GM21723 (cell line): ENCODE measurements around the gene SCGB3A1.

Experiments used
- ATAC-seq: cut with Tn5 transposase; IDR thresholded peaks from one replicate; pipeline ENCODE4 v1.9.1; 2021; ENCODE audit warnings: mild to moderate bottlenecking, moderate library complexity; ENCODE audit not compliant: unreplicated experiment

The SCGB3A1 gene

DNA sequence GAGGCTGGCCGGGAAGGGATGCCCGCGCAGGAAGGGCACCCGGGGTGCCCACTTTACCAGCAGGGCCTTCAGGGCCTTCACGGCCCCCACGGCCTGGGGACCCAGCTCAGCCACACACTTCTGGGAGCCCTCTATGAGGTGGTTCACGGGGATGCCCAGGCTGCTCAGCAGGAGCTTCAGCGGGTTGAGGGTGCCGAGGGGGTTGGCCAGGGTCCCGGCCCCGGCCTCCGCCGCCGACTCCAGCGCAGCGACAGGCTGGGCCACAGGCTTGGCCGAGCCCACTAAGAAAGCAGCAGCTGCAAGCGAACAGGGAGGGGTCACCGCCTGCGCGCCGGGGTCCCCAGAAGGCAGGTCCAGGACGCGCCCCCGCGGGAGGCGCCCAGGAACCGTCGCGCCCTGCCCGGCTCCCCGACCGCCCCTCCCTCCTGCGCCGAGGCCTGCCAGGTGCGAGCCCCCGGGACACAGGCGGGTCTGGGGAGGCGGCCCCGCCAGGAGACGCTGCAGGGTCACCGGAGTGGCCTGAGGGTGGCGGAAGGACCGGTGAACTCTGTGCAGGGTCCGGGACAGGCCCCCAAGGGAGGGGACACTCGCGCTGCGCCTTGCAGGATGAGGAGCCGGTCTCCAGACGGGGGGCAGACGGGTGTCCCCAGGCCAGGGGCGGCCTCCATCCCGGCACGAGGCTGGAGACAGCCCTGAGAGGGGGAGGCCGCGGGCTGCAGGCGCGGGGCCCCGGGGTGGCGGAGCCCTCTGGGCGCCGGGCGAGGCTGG is 572 bp downstream of the SCGB3A1 start:
- ATAC-seq: no peak

- ATAC-seq: no peak
Observed at GRCh38 chr5:180589771-180590542, 1.3 kb downstream of the SCGB3A1 start.

GRCh38 chr5:180586870-180587269 is 4.4 kb downstream of the SCGB3A1 start:
- ATAC-seq: no peak

GRCh38 chr5:180586204-180586603 is 5.1 kb downstream of the SCGB3A1 start:
- ATAC-seq: no peak

- ATAC-seq: no peak
Observed at GRCh38 chr5:180583738-180584137, 7.6 kb downstream of the SCGB3A1 start.

- no peak for ATAC-seq
Observed at GRCh38 chr5:180580681-180581080, 10.6 kb downstream of the SCGB3A1 start.

- ATAC-seq: no peak
Observed at GRCh38 chr5:180575571-180575970, 15.7 kb downstream of the SCGB3A1 start.

DNA sequence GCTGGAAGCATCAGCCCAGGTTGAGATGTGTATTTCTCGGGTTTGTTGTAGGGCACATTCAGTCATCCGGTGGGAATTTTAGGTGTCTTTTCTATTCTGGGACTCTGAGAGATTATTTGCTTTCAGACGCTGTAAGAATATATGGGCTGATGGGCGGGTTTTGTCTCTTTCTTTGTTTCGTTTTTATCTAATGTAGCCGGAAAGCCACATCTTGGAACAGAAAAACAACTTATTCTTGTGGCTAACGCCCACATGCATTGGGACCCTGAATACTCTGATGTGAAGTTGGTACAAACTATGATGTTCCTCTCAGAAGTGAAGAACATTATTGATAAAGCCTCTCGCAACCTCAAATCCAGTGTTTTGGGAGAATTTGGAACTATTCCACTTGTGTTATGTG is 22.4 kb downstream of the SCGB3A1 start:
- ATAC-seq: no peak

- ATAC-seq: no peak
Observed at GRCh38 chr5:180563994-180564393, 27.3 kb downstream of the SCGB3A1 start.

DNA sequence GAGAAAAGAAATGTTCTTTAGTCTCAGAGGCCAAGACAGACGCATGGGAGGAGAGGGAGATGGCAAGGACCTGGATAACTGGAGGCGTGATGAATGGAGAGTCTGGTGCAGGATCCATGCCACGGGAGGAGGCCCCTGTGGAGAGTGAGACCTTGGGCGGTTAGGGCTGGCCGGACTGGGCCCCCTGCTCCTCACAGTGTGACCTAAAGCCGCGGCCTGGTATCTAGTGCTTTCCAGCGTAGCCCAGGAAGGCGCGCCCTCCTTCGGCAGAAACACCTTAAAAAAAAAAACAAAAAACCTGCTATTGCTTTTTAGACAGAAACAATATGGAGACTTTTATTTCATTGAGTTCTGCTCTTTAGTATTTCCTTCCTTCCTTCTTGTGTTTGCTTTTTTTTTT is 33.1 kb downstream of the SCGB3A1 start:
- ATAC-seq: no peak

GRCh38 chr5:180557217-180557809 is 34.0 kb downstream of the SCGB3A1 start:
- ATAC-seq: no peak

- ATAC-seq: no peak
Observed at GRCh38 chr5:180555168-180555921, 36.0 kb downstream of the SCGB3A1 start.

- no peak for ATAC-seq
Observed at GRCh38 chr5:180553530-180553929, 37.8 kb downstream of the SCGB3A1 start.

DNA sequence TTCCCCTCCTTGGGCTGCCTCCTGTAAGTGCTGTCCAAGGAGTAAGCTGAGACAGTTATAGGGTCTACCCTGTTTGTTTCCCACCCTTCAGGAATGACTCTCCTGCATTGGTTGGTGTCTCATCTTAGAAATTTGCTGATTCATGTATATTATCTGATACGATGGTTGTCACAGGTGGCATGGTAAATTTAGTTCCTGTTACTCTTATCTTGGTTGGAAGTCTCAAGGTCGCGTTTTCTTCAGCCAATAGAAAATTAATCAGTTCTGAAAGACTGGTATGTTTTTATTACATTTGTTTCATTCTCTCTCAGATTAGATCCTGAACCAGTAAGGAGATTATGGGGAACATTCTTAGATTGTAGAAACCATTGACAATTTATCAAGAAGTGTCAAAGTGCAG is 42.7 kb downstream of the SCGB3A1 start:
- no peak for ATAC-seq

GRCh38 chr5:180545248-180545647 is 46.1 kb downstream of the SCGB3A1 start:
- no peak for ATAC-seq

GRCh38 chr5:180541710-180542109 is 49.6 kb downstream of the SCGB3A1 start:
- no peak for ATAC-seq
